ENCODE results near the gene RXRA.

DNA sequence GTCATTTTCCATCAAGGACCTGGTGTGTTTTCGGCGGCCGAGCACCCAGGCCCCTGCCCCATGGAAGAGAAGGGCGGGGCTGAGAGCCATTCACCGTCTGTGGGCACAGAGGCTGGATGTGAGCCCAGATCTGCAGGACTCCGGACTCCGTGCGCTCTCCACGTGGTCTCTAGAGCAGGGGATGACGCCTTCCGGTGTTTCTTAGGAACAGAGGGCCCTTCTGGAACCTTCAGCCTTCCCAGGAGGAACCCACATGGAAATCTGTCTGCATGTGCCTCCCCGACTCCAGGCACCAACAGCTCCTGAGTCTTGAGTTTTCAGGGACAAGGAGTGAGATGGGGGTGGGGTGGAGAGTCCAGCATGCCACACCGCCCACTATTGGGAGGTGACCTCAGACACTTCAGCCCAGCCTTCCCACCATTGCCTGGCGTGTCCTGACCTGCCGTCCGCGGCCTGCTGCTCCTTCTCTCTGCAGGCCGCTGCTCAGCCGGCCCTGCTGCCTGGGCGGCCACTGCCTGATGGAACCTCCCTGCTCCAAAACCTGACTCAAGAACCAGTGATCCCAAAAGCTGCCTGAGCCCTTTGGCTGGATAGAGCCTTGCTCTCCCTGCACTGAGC is 2.4 kb upstream of the RXRA start:
- TF ChIP-seq, protein P1, sequence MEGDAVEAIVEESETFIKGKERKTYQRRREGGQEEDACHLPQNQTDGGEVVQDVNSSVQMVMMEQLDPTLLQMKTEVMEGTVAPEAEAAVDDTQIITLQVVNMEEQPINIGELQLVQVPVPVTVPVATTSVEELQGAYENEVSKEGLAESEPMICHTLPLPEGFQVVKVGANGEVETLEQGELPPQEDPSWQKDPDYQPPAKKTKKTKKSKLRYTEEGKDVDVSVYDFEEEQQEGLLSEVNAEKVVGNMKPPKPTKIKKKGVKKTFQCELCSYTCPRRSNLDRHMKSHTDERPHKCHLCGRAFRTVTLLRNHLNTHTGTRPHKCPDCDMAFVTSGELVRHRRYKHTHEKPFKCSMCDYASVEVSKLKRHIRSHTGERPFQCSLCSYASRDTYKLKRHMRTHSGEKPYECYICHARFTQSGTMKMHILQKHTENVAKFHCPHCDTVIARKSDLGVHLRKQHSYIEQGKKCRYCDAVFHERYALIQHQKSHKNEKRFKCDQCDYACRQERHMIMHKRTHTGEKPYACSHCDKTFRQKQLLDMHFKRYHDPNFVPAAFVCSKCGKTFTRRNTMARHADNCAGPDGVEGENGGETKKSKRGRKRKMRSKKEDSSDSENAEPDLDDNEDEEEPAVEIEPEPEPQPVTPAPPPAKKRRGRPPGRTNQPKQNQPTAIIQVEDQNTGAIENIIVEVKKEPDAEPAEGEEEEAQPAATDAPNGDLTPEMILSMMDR (CRISPR knock-in tag; IDR thresholded peaks at IDR 0.05), result peak; percentile 31; the same call in 1 of the 2 replicates
- no peak for TF ChIP-seq ZNF629 (CRISPR knock-in tag; conservative IDR thresholded peaks at IDR 0.05)
- no peak for TF ChIP-seq YY1 (IDR thresholded peaks at IDR 0.05; ENCODE audit: insufficient read depth, insufficient replicate concordance, low read depth, low read length)
- peak; percentile 77; the same call in 1 of the 3 replicates for TF ChIP-seq MXI1 (IDR thresholded peaks at IDR 0.05; ENCODE audit: borderline replicate concordance, low read depth, low read length)
- no peak for TF ChIP-seq ATF1 (CRISPR knock-in tag; IDR thresholded peaks at IDR 0.05)
- TF ChIP-seq ARNTL (CRISPR knock-in tag; IDR thresholded peaks at IDR 0.05), result peak; percentile 71; the same call in 1 of the 2 replicates
- peak; percentile 87 for TF ChIP-seq ATF7-NPFF (CRISPR knock-in tag; IDR thresholded peaks at IDR 0.05; ENCODE audit: low read depth)
